KG1 (cell line): ENCODE measurements around the gene CCDC69.
"Not testable (repeated sequence)": the region's sequence is repeated elsewhere in the genome, so short reads cannot be mapped to it uniquely, and the experiment has no call there.

Experiments used
- DNase-seq: peaks from one replicate; lab custom pipeline; 2025; lab: John Stamatoyannopoulos, UW

The CCDC69 gene

GRCh38 chr5:151245680-151246219 lies 21.9 kb upstream of the CCDC69 start:
- DNase-seq, result no peak

- DNase-seq, result no peak
Measured at GRCh38 chr5:151244206-151244605, 20.3 kb upstream of the CCDC69 start.

GRCh38 chr5:151243564-151243963 lies 19.7 kb upstream of the CCDC69 start:
- DNase-seq, result no peak

GRCh38 chr5:151243127-151243526 lies 19.2 kb upstream of the CCDC69 start:
- DNase-seq, result no peak

- DNase-seq, result no peak
Measured at GRCh38 chr5:151240924-151241635, 17.2 kb upstream of the CCDC69 start.

- not testable (repeated sequence) for DNase-seq
Measured at GRCh38 chr5:151240268-151240835, 16.5 kb upstream of the CCDC69 start.

GRCh38 chr5:151239237-151239861 lies 15.5 kb upstream of the CCDC69 start:
- DNase-seq, result no peak

GRCh38 chr5:151238303-151238741 lies 14.4 kb upstream of the CCDC69 start:
- DNase-seq, result no peak

- DNase-seq, result no peak
Measured at GRCh38 chr5:151237685-151238084, 13.8 kb upstream of the CCDC69 start.

GRCh38 chr5:151236888-151237287 lies 13.0 kb upstream of the CCDC69 start:
- no peak for DNase-seq

- not testable (repeated sequence) for DNase-seq
Measured at GRCh38 chr5:151235239-151235571, 11.3 kb upstream of the CCDC69 start.

GRCh38 chr5:151234476-151235238 lies 10.8 kb upstream of the CCDC69 start:
- no peak for DNase-seq

- DNase-seq, result no peak
Measured at GRCh38 chr5:151233616-151234085, 9.8 kb upstream of the CCDC69 start.

GRCh38 chr5:151231359-151231758 lies 7.5 kb upstream of the CCDC69 start:
- no peak for DNase-seq

GRCh38 chr5:151230048-151230680 lies 6.3 kb upstream of the CCDC69 start:
- no peak for DNase-seq

GRCh38 chr5:151228986-151229385 lies 5.1 kb upstream of the CCDC69 start:
- DNase-seq, result no peak

GRCh38 chr5:151227918-151228447 lies 4.1 kb upstream of the CCDC69 start:
- no peak for DNase-seq

- no peak for DNase-seq
Measured at GRCh38 chr5:151225475-151225874, 1.6 kb upstream of the CCDC69 start.

- DNase-seq, result no peak
Measured at GRCh38 chr5:151225071-151225470, 1.2 kb upstream of the CCDC69 start.

- no peak for DNase-seq
Measured at GRCh38 chr5:151224372-151224771, 480 bp upstream of the CCDC69 start.

- DNase-seq, result no peak
Measured at GRCh38 chr5:151222790-151223446, 974 bp downstream of the CCDC69 start.
